ENCODE results near the gene CIART. TPM values are rescaled to one million over a fixed set of nuclear protein-coding genes. Genes with fewer than 3 reads are reported as not detected.

Gene CIART
- total and polyA plus RNA-seq, 2 of the 8 experiments (the other 6 are each of a cell fraction or from before 2014, with no cell fraction given), result 9.6 to 33.3 TPM

DNA sequence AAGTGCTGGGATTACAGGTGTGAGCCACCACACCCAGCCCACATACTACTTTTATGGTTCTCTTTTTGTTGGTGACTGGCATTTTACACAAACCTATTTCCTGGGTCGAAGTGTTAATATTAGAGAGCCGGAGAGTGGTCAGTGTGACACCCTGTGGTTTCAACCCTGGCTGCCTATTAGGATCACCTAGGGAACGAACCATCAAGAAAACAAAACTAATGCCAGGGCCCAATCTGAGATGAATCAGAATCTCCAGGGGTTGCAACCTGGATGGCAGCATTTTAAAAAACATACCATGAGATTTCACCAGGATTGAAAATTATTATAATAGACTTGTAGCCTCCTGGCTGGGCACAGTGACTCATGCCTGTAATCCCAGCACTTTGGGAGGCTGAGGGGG lies 17.4 kb downstream of the CIART start:
- Histone ChIP-seq H2BK12ac (ENCODE audit: low read depth, low read length) (no peak overlapping the region), H4K8ac (ENCODE audit: extremely low read depth, insufficient read depth, low read length) (no peak overlapping the region), H2BK5ac (ENCODE audit: low read depth, low read length) (no peak overlapping the region), H3K36me3 (ENCODE audit: control insufficient read depth in 2 of 4, insufficient read depth in 4 of 4, low read length in 3 of 4) (peaks cover 15 to 68% (median 32%) of the 10 kb centered on the region in 4 experiments; a peak in 7 of 8 replicates), H4K91ac (replicated peaks; ENCODE audit: insufficient read length, low read length) (no peak overlapping the region), H3K9me3 (ENCODE audit: insufficient read depth in 2 of 2, low read depth in 1 of 2, low read length in 1 of 2) (no peaks in the 10 kb centered on the region), H3K14ac (ENCODE audit: insufficient read length) (no peak overlapping the region), H3K18ac (ENCODE audit: extremely low read depth, low read length) (no peak overlapping the region), H3K56ac (replicated peaks; ENCODE audit: insufficient read length, low read depth, low read length) (no peak overlapping the region), H3K4me1 (replicated peaks in 1 of 4; ENCODE audit: control insufficient read depth in 3 of 4, insufficient read depth in 4 of 4, low read length in 3 of 4) (peaks cover 5 to 14% (median 6%) of the 10 kb centered on the region in 4 experiments; a peak in 5 of 7 replicates), H3K4ac (replicated peaks; ENCODE audit: insufficient read length, low read depth, low read length) (no peak overlapping the region), H4K20me1 (replicated peaks in 1 of 2; ENCODE audit: control insufficient read depth in 1 of 2, insufficient read depth in 2 of 2, low read length in 2 of 2) (peaks cover 0 to 2% of the 10 kb centered on the region in 2 experiments), H3K79me1 (ENCODE audit: low read depth, low read length) (no peaks in the 10 kb centered on the region), H3K9ac (replicated peaks in 1 of 4; ENCODE audit: extremely low read depth in 1 of 4, low read depth in 3 of 4, low read length in 3 of 4) (no peak overlapping the region), H2AK5ac (ENCODE audit: low read depth, low read length) (no peak overlapping the region), H3K79me2 (ENCODE audit: control insufficient read depth in 1 of 2, insufficient read depth in 2 of 2, low read length in 2 of 2) (peaks cover 0 to 37% of the 10 kb centered on the region in 2 experiments; a peak in 2 of 4 replicates), H3K23me2 (ENCODE audit: low read depth, low read length) (no peaks in the 10 kb centered on the region), H3K23ac (ENCODE audit: insufficient read length) (no peak overlapping the region), H2BK20ac (ENCODE audit: low read length) (no peak overlapping the region), H3K27ac (ENCODE audit: low read depth, low read length) (no peak overlapping the region), H3K27me3 (replicated peaks in 1 of 4; ENCODE audit: control insufficient read depth in 3 of 4, extremely low read depth in 1 of 4, insufficient read depth in 3 of 4, low read length in 3 of 4) (no peaks in the 10 kb centered on the region), H2BK15ac (ENCODE audit: low read length) (no peak overlapping the region), H3K4me2 (ENCODE audit: insufficient read depth in 1 of 2, low read depth in 2 of 2, low read length in 2 of 2) (no peak overlapping the region), H3K4me3 (ENCODE audit: extremely low read depth in 1 of 4, insufficient read depth in 2 of 4, low read depth in 3 of 4, low read length in 4 of 4) (no peak overlapping the region), H2BK120ac (replicated peaks; ENCODE audit: low read depth, low read length) (no peak overlapping the region), H4K5ac (ENCODE audit: insufficient read length, low read depth, low read length) (no peak overlapping the region), H2AFZ (ENCODE audit: low read length) (no peak overlapping the region)
- no peak for DNase-seq (ENCODE audit: low read depth in 1 of 2, low spot score in 2 of 2)
- POLR2A ChIA-PET (ENCODE audit: partially characterized antibody), result interaction anchor here (1.5 to 4.5 kb wide), 6 partner anchors 8 to 40 kb away, joined by 5 to 25 read pairs (median 8); no protein-coding TSS in a partner anchor
- CTCF ChIA-PET (ENCODE audit: partially characterized antibody), result no interaction called here
- no peak for FAIRE-seq
- TF ChIP-seq FOSL1 (IDR thresholded peaks at IDR 0.05; ENCODE audit: insufficient read depth, low read depth, low read length) (no peak), EZH2 (IDR thresholded peaks at IDR 0.05; ENCODE audit: low read depth, low read length, severe bottlenecking) (no peak), RBBP5 (IDR thresholded peaks at IDR 0.05; ENCODE audit: borderline replicate concordance, low read depth, low read length) (no peak), CREB1 (IDR thresholded peaks at IDR 0.05) (no peak), SAP30 (IDR thresholded peaks at IDR 0.05; ENCODE audit: insufficient read depth, insufficient replicate concordance, low read length) (no peak)
- TF ChIP-seq, protein P1, sequence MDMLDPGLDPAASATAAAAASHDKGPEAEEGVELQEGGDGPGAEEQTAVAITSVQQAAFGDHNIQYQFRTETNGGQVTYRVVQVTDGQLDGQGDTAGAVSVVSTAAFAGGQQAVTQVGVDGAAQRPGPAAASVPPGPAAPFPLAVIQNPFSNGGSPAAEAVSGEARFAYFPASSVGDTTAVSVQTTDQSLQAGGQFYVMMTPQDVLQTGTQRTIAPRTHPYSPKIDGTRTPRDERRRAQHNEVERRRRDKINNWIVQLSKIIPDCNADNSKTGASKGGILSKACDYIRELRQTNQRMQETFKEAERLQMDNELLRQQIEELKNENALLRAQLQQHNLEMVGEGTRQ (IDR thresholded peaks at IDR 0.05; ENCODE audit: low read length), result no peak
- WGBS, 2 experiments (ENCODE audit: extremely low coverage in 1 of 2, insufficient coverage in 1 of 2, insufficient read length in 1 of 2, insufficient replicate concordance in 2 of 2, low coverage in 1 of 2, low lambda C conversion rate in 2 of 2, missing lambda C conversion rate in 1 of 2), result 87% methylated on average over 3 of the region's 3 CpGs; no CpG with 5 or more reads in 1 of the 2 experiments
